ENCODE results near the gene NR2E1.

Gene NR2E1

DNA sequence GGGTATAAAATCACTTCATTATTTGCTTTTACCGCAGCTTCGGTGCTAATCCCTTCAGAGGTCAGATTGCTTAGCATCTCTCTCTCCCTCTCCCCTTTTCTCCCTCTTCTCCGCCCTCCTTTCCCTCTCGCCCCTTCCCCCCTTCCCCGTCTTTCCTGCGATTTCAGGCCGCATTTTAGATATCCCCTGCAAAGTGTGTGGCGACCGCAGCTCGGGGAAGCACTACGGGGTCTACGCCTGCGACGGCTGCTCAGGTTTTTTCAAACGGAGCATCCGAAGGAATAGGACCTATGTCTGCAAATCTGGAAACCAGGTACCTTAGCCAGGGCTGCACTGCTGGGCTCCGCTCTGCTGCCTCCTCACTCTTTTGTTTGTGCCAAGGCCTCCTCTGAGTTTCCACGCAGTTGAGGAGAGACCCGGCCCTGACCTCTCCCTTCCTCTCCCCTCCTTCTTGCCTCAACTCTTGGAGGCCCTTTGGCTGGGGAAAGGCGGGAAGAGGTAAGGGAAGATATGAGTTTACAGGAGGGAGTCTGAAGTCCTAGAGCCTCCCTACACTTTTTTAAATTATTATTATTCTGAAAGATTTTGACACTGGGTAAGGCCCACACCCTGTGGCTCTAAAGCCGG, 5.6 kb downstream of the NR2E1 start:
- DNase-seq (ENCODE audit: low read depth in 1 of 2, low spot score in 1 of 2) = no peak

DNA sequence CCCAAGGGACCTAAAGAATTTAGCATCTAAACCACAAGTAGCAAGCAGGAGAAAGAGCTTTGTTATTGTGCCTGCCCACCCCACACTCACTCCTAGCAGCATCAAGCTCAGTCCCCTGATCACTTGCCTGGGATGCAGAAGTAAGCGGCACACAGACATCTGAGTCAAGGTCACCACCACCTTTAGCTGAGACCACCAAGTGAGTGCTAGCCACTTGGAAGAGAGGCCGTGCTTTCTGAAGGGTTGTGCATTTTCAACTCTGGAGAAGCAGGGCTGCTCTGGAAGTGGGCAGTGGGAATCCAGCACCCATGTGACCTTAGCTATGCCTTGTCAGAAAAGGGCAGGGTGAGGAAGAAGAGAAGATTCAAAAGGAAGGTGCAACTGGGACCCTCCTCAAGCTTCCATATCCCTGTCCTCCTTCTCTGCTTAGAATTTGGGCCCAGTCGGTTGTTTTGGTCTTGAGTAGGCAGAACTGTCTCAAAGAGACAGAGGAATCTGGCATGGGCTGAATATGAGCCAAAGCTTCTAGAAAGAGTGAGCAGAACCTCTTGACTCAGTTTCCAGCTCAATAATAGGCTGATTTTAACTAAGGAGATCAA, 6.2 kb downstream of the NR2E1 start:
- DNase-seq (ENCODE audit: low read depth in 1 of 2, low spot score in 1 of 2) = no peak

DNA sequence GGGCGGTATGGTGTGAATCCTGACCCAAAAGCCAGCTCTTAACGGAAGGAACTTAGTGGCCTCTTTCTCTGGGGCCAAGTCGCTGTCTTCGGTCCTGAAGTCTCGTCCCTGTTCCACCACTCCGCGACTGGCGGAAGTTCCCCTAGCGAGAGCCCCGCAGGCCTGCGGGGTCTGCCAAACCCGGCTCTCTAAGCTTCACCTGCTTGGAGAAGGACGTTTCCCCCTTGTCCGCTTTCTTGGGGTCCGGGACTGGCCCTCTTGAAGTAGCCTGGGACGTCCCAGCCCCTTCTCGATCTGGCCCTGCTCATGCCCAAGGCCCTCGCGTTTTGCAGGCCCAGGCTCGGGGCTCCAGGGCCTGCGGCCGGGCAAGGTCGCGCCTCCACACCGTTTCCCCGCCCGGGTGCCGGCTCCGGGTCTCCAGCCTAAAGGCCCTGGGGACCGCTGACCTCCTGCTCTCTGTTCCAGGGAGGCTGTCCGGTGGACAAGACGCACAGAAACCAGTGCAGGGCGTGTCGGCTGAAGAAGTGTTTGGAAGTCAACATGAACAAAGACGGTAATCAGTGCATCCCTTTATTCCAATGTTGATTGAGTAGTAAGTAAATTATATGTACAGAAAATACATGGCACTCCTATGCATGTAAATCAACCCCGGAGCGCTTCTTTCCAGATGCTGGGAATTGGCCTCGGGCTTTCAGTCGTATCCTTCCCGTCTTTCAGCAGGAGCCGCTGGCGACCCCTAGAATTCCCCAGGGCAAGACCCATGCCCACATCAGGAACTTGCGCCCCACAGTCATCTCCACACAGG, 8.8 kb downstream of the NR2E1 start:
- DNase-seq (ENCODE audit: low read depth in 1 of 2, low spot score in 1 of 2) = no peak

DNA sequence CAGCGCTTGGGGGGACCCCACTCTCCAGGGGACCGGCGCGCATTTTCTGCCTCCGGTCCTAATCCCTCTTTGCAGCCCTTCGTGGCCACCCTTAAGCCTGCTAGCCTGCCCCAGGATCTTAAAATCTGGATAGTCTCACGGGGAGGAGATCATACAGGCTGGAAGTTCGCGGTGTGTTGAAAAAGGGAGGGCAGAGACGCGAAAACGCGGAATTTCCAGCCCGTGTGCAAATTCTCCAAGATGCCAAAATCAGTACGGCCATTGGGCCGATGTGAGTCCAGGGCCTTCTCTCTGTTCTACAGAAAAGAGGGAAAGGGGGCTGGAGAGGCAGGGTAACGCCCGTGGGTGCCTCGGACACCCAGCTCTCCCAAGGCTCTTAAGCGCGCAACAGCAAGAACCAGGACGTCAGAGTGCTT, 9.4 kb downstream of the NR2E1 start:
- no peak for DNase-seq (ENCODE audit: low read depth in 1 of 2, low spot score in 1 of 2)

DNA sequence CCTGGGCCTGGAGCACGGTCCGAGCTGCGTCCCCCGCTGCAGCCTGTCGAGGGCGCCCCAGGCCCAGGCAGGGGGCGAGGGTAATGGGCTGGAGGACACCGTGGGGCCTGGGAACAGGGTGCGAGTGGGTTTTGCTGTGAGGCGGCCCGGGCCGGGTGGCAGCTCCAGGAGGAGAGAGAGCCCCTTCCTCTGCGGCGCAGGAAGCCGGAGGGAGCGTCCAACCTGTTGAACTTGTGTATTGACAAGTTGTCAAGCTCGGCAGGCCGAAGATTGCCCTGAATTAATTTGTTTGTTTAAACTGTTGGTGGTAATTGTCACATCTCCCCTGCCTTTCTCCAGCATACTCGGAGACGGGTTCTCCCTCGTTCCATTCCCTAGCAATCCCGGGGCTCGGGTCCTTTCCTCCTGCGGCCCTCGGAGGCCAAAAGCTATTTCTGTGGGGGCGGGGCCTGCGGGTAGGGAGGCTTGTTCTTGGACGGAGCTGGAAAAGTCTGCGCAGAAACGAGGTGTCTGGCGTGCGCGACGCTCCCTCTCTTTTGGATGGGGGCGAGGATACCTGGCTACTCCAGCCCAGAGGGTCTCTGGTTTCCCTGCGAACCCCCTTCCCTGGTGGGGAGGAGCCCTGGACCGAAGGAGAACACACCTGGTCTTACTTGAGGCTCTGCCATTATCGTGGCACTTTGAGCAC, 9.9 kb downstream of the NR2E1 start:
- DNase-seq (ENCODE audit: low read depth in 1 of 2, low spot score in 1 of 2) = no peak

DNA sequence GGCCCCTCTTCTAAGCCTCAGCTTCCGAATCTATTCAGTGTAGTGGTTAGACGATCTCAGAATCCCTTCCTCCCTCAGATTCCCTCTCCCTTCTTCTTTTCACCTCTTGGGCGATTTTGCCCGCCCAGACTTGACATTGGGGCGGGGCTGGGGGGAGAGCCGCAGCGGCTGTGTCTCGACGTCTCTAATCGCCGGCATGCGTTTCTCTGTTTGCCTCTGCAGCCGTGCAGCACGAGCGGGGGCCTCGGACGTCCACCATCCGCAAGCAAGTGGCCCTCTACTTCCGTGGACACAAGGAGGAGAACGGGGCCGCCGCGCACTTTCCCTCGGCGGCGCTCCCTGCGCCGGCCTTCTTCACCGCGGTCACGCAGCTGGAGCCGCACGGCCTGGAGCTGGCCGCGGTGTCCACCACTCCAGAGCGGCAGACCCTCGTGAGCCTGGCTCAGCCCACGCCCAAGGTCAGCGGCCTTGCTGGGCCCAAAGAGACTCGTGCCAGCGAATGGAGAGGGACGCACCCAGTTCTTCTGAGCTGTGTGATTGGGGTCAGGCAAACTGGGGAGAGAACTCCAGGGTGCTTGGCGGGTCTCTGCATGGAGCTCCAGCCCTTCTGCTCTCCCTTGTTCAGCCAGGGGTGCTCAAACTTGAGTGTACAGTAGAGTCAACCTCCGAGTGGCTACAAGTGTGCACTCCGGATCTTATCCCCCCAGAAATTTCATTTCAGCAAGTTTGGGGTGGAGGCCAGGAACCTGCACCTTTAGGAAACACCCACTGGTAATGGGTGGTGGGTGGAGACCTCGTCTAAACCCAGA, 10.7 kb downstream of the NR2E1 start:
- DNase-seq (ENCODE audit: low read depth in 1 of 2, low spot score in 1 of 2) = no peak

DNA sequence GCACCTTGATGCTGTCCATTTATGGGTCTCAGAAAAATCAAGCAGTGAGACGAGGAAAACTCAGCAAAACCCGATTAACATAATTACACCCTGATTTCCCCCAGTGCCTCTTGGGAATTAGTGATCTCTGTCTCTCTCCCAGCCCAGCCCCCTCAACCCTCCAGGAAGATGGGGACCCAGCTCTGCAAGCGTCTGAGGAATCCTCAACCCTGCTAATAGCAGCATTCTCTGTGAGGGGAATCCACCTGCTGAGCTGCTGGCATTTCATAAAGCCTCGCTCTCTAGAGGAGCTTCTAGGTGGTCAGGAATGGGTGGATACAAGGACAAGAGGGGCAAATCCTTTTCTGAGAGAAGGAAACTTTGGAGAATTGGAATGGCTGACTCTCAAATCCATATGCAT, 13.9 kb downstream of the NR2E1 start:
- DNase-seq (ENCODE audit: low read depth in 1 of 2, low spot score in 1 of 2) = no peak

DNA sequence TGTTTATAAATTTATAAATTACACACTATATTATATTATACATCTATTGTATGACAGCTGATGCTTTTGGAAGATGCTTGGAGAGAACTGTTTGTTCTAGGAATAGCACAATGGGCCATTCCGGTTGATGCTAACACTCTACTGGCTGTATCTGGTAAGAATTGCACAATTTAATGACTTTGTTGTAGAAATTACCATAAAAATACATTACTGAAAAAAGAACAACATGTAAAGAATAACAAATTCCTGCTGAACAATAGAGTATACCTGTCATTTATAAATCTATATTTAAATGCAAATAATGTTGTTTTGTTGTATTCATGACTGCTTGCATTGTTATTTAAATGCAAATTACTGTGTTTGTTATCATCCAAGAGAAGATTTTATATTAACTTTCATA, 14.4 kb downstream of the NR2E1 start:
- DNase-seq (ENCODE audit: low read depth in 1 of 2, low spot score in 1 of 2) = no peak

DNA sequence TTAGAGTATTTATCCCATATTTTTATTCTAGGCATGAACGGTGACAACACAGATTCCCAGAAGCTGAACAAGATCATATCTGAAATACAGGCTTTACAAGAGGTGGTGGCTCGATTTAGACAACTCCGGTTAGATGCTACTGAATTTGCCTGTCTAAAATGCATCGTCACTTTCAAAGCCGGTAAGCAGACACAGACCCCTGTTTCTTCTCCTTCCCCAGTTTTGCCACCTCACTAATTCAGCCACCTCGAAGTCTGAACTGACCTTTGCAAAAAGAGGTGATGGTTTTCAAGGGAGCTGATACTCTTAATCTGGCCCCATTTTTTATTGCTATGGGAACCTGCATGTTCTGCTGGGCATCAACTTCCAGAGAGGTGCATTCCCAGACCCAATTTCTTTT, 15.0 kb downstream of the NR2E1 start:
- DNase-seq (ENCODE audit: low read depth in 1 of 2, low spot score in 1 of 2) = no peak

DNA sequence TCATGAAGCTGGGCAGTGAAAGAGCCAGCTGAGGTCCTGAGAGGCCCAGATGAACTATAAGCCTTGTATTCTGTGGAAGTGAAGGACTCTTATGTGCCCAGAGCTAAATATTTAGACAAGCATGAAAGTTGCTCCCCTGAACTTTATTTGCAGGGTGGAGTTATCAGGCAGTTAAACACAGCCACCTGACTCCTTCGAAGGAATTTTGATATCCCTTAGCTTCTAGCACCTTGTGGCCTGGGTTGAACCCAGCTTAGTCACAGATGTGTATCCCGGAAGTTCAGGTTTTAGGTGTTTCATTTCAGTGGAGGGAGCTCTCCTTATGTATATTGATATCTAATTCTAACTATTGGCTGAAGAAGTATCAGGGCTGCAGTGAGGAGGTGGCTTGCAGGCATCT, 20.4 kb downstream of the NR2E1 start:
- DNase-seq (ENCODE audit: low read depth in 1 of 2, low spot score in 1 of 2) = no peak

DNA sequence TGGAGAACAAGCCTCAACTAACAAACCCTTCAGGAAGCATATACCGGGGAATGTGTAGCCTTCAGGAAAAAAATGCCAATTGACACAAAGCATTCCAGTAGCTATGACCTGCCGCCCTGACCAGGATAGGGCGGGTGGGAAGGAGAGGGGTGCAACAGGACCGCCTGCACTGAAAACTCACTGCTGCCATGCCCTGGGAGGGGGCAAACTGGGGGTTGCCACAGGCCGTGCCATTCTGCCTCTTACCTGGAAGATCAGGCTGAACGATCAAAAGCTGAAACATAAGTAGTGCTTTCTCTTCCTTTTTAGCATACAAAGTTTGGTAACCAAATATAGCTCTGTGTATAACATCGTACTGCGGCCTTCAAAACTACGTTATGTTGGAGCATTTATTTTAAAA, 21.7 kb downstream of the NR2E1 start:
- no peak for DNase-seq (ENCODE audit: low read depth in 1 of 2, low spot score in 1 of 2)

DNA sequence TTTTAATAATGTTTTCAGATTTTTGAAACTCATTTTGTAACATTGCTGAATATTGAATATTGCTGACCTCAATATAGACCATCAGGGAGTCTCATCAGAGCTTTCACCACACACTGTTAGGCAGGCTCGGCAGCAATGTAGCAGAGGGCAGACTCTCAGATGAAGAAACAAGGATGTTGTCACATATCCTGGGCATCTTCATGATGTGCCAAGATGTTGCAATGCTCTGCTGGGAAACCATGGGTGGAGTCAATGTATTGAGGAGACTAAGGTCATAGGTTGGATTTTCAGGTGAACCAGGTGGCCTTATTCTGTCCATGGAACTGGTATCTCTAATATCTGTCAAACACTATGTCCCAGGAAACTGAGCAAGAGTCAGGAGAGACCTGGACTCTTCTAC, 27.3 kb downstream of the NR2E1 start:
- no peak for DNase-seq (ENCODE audit: low read depth in 1 of 2, low spot score in 1 of 2)

DNA sequence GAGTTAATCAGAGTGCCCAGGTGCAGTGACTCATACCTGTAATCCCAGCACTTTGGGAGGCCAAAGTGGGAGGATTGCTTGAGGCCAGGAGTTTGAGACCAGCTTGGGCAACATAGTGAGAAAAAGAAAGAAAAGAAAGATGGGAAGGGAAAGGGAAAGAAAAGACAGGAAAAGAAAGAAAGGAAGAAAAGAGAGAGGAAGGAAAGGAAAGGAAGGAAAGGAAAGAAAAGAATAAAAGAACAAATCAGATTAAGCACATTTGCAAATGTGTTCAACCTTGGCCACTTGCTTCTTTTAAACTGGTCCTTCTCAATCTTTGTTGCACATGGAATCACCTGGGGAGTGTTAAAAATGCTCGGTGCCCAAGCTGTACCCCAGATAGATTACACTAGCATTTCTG, 28.0 kb downstream of the NR2E1 start:
- no peak for DNase-seq (ENCODE audit: low read depth in 1 of 2, low spot score in 1 of 2)

DNA sequence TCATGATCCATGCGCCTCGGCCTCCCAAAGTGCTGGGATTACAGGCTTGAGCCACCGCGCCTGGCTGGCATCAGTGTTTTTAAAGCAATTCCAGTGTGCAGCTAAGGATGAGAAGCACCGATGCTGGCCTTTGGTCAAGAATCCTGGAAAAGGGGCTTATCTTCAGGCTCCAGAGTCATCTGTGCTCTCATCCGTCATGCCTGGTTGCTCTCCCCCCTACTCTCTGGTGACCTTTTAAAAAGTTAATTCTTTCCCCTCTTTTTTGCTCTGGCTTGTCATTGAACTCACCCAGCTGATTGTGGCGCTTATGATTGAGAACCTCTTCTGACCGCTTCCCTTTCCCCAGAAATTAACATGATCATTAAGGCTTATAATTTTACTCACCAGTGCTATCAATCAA, 28.7 kb downstream of the NR2E1 start:
- DNase-seq (ENCODE audit: low read depth in 1 of 2, low spot score in 1 of 2) = no peak

DNA sequence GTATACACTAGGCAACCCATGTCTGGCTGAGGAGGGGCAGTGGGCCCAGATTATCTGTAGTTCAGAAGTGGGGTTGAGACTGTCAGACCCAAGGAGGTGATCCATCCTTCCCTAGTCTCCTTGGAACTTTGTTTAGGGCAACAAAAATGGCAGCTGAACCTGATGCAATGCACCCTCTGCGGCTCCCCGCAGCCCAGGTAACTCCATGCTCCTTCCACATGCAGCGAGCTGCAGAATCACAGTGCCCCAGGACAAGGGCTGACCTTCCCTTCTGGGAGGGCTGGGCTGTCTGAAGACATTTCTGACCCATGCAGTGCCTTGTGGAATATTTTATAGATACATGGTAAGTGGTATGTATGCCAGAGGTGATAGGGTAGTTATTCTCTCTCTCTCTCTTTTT, 29.4 kb downstream of the NR2E1 start:
- no peak for DNase-seq (ENCODE audit: low read depth in 1 of 2, low spot score in 1 of 2)

DNA sequence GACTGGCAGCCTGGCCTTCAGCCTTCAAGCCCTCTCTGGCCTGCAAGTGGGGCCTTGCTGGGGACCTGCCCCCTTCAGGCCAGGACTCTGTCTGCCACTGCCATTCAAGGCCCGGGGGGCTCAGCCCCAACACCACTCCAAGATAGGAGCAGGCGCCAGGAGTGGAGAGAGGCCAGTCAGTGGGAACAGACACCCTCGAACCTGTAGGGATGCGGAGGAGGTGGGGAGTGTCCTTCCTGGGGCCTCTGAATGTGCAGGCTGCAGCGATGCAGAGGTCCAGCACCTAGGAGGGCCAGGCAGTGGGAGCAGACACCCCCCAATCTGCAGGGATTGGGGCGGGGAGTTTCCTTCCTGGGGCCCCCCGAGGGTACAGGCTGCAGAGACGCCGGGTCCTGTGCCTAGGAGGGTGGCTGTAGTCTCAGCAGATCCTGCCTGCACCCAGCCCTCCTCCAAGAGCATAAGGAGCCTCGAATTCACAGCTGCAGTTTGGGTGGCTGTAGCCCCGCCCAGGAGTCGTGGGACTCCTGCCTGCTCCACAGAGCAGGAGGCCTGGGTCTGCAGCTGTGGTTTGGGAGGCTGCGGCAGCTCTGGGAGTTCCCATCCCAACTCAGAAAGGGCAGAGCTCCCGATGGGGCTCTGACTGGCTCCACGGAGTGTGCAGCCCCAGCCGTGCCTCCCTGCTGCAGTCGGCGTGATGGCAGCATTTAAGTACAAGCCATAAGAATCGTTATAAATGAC, 33.1 kb downstream of the NR2E1 start:
- no peak for DNase-seq (ENCODE audit: low read depth in 1 of 2, low spot score in 1 of 2)

DNA sequence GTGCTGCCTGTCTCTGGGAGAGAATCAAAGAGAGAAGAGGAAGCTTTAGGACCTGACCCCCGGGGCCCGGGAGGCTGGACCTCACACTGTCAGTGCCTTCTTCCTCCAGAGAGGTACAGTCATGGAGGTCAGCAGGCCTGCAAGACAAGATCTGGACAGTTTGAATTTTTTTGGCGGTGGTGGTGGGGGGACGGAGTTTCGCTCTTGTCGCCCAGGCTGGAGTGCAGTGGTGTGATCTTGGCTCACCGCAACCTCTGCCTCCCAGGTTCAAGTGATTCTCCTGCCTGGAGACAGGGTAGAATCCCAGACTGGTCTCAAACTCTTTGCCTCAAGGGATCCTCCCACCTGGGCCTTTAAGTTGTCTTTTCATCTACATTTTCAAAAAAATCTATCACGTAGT, 34.4 kb downstream of the NR2E1 start:
- DNase-seq (ENCODE audit: low read depth in 1 of 2, low spot score in 1 of 2) = no peak

DNA sequence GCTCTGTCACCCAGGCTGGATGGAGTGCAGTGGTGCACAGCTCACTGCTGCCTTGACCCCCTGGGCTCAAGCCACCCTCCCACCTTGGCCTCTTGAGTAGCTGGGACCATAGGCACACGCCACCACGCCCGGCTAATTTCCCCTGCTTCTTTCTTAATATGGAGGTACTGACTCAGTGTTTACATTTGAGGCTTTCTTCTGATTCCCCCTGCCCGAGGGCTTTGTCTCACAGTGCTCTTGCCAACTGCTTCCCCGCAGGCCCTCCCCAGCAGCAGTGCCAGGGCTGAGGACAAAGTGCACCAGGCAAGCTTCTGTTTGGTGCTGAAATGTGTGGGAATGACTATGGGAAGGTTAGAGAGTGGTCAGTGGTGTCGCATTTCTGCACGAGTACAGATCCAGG, 34.8 kb downstream of the NR2E1 start:
- no peak for DNase-seq (ENCODE audit: low read depth in 1 of 2, low spot score in 1 of 2)

DNA sequence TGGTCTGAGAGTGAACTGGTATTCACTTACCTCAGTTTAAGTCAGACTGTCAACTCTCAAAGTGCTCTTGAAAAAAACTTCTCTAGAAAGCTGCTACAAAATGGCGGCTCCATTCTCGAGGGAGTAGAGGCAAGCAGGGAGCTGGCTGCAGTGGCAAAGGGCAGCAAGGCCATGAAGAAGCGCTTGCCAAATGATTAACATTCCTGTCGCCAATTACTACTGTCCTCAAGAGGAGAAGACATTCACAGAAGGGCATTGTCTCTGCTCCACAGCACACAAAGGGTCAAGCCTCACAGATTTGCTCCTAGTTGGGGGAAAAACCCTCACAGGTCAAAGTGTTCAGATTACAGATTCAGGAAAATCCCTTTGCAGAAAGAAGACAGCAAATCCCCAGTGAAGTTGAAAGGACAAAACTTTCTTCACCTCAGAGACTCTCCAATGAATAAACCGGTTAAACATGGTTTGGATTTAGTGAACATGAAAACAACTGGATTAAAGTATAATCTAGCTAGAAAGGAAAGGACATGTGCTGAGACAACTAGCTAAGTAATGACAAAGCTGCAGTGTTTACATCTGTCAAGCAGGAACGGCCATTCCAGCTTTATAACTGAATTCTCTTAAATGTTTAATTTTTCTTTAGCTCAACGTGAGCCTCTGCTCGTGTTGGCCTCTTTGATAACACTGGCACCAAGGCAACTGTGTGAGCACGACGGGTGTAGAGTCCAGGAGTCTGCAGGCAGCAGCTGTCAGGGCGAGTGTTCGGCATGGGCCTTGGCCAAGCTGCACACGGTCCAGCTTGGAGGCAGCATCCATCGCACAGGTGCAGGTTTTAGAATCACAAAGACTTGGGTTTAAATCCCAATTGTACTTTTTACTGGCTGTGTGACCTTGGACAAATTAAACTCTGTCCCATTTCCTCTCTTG, 37.6 kb downstream of the NR2E1 start:
- DNase-seq (ENCODE audit: low read depth in 1 of 2, low spot score in 1 of 2) = no peak

Measured in activated CD4-positive, alpha-beta T cell treated with anti-CD3 and anti-CD28 coated beads, Interleukin-2, amount 50 U/mL, for 24 hours (primary cell).